HS-27A (cell line): ENCODE results near the gene MPZ.
"Not testable (repeated sequence)": the region's sequence is repeated elsewhere in the genome, so short reads cannot be mapped to it uniquely, and the experiment has no call there.

Experiments used
- DNase-seq: peaks from one replicate; pipeline ENCODE4 v3.0.0-alpha.2; 2012; ENCODE audit warnings: low read depth, missing footprints

The MPZ gene

GRCh38 chr1:161309868-161310267 lies at the start of gene MPZ:
Gene MPZ, minus strand, starts transcription at chr1:161309968. Its CDS starts 63 bp downstream, at chr1:161309905.
- no peak for DNase-seq

GRCh38 chr1:161359291-161359690 lies 49.5 kb upstream of the MPZ start:
- no peak for DNase-seq

GRCh38 chr1:161357073-161357472 lies 47.3 kb upstream of the MPZ start:
- no peak for DNase-seq

GRCh38 chr1:161351482-161351881 lies 41.7 kb upstream of the MPZ start:
- no peak for DNase-seq

- DNase-seq, result no peak
These were observed 40.9 kb upstream of the MPZ start for GRCh38 chr1:161350671-161351070.

GRCh38 chr1:161342821-161343220 lies 33.1 kb upstream of the MPZ start:
- DNase-seq, result no peak

- no peak for DNase-seq
These were observed 32.4 kb upstream of the MPZ start for GRCh38 chr1:161342177-161342576.

GRCh38 chr1:161335796-161336195 lies 26.0 kb upstream of the MPZ start:
- no peak for DNase-seq

- no peak for DNase-seq
These were observed 23.4 kb upstream of the MPZ start for GRCh38 chr1:161333166-161333565.

GRCh38 chr1:161330346-161330745 lies 20.6 kb upstream of the MPZ start:
- DNase-seq, result no peak

GRCh38 chr1:161324020-161324419 lies 14.3 kb upstream of the MPZ start:
- no peak for DNase-seq

GRCh38 chr1:161315841-161316674 lies 6.3 kb upstream of the MPZ start:
- not testable (repeated sequence) for DNase-seq

- peak; percentile 39 for DNase-seq
These were observed 4.6 kb upstream of the MPZ start, which contains the start of gene SDHC for GRCh38 chr1:161314201-161314981. Gene SDHC, plus strand, starts transcription at chr1:161314381. Its CDS starts 25 bp downstream, at chr1:161314406.

GRCh38 chr1:161313554-161314200 lies 3.9 kb upstream of the MPZ start:
- DNase-seq, result no peak

GRCh38 chr1:161311595-161312181 lies 1.9 kb upstream of the MPZ start:
- DNase-seq, result no peak

- DNase-seq, result no peak
These were observed 1.7 kb downstream of the MPZ start for GRCh38 chr1:161307892-161308638.

GRCh38 chr1:161307230-161307768 lies 2.5 kb downstream of the MPZ start:
- no peak for DNase-seq

GRCh38 chr1:161305867-161306519 lies 3.8 kb downstream of the MPZ start:
- no peak for DNase-seq

GRCh38 chr1:161304927-161305866 lies 4.6 kb downstream of the MPZ start:
- no peak for DNase-seq
